Fibroblast of lung (primary cell): ENCODE data around the gene SGPP2. TPM values are rescaled to one million over a fixed set of nuclear protein-coding genes. Genes with fewer than 3 reads are reported as not detected.
A peak's percentile ranks its signal among the peaks of the same experiment; 100 is the strongest.

Experiments
- DNase-seq, 2 donors: peaks; one replicate each; pipeline versions ENCODE4 v3.0.0 to v3.0.0-alpha.2; 2010; ENCODE audit warnings: low read depth in 2 of 2
- H2AFZ ChIP-seq: 2 replicates; pipeline ENCODE4 v1.5.1; 2012; ENCODE audit warnings: low read length, control low read depth, inconsistent platforms
- H3K27ac ChIP-seq: 2 replicates; pipeline ENCODE4 v1.5.1; 2011; ENCODE audit warnings: low read length, control low read depth; ENCODE audit not compliant: insufficient read depth
- H3K27me3 ChIP-seq: 2 replicates; pipeline ENCODE4 v1.5.1; 2011; ENCODE audit warnings: mild to moderate bottlenecking, low read length; ENCODE audit not compliant: control insufficient read depth, insufficient read depth
- H3K36me3 ChIP-seq: 2 replicates; pipeline ENCODE4 v1.5.1; 2011; ENCODE audit warnings: low read length; ENCODE audit not compliant: control insufficient read depth, insufficient read depth
- H3K4me1 ChIP-seq: 2 replicates; pipeline ENCODE4 v1.5.1; 2011; ENCODE audit warnings: low read length; ENCODE audit not compliant: control insufficient read depth, insufficient read depth; ENCODE audit errors: extremely low read depth
- H3K4me2 ChIP-seq: 2 replicates; pipeline ENCODE4 v1.5.1; 2011; ENCODE audit warnings: low read length, control low read depth; ENCODE audit not compliant: insufficient read depth; ENCODE audit errors: extremely low read depth
- H3K4me3 ChIP-seq, 4 experiments: fragments of 200-600 bp in 1 of 4; sonication (generic) in 1 of 4; replicated peaks in 1 of 4; 2 replicates each; pipeline ENCODE4 v1.5.1; 2011 to 2016; ENCODE audit warnings: low read length in 4 of 4, low read depth in 3 of 4, mild to moderate bottlenecking in 3 of 4, control low read depth in 2 of 4, inconsistent platforms in 1 of 4, mixed read lengths in 1 of 4; ENCODE audit not compliant: insufficient read depth in 1 of 4; ENCODE audit errors: control extremely low read depth in 1 of 4
- H3K79me2 ChIP-seq: 2 replicates; pipeline ENCODE4 v1.5.1; 2012; ENCODE audit warnings: mild to moderate bottlenecking, low read length, inconsistent platforms; ENCODE audit not compliant: control insufficient read depth, insufficient read depth
- H3K9ac ChIP-seq: 2 replicates; pipeline ENCODE4 v1.5.1; 2011; ENCODE audit warnings: mild to moderate bottlenecking, low read length, control low read depth; ENCODE audit not compliant: insufficient read depth
- H3K9me3 ChIP-seq: 2 replicates; pipeline ENCODE4 v1.5.1; 2012; ENCODE audit warnings: low read depth, low read length; ENCODE audit not compliant: control insufficient read depth, insufficient read depth
- H4K20me1 ChIP-seq: 2 replicates; pipeline ENCODE4 v1.5.1; 2011; ENCODE audit warnings: low read length; ENCODE audit not compliant: control insufficient read depth, insufficient read depth; ENCODE audit errors: extremely low read depth
- CTCF ChIP-seq, 2 donors: IDR thresholded peaks in 1 of 2; conservative IDR thresholded peaks in 1 of 2; 1 replicate in 1 of 2; 2 replicates in 1 of 2; pipeline ENCODE4 v1.5.1; 2011 to 2012; ENCODE audit warnings: low read length in 2 of 2, control low read depth in 1 of 2, inconsistent platforms in 1 of 2, low read depth in 1 of 2, mild to moderate bottlenecking in 1 of 2
- EZH2 ChIP-seq: IDR thresholded peaks from 2 replicates; pipeline ENCODE4 v1.5.1; 2012; ENCODE audit warnings: low read length, control low read depth, mild to moderate bottlenecking; ENCODE audit errors: missing control alignments
- polyA plus RNA-seq, 2 donors: library from polyadenylated mRNA; depleted of rRNA in 1 of 2; stranded (reverse) in 1 of 2; unstranded in 1 of 2; fragments of >200 nt; gene quantifications; 2 replicates each; pipeline ENCODE4 v1.2.1, GENCODE V29; 2011 to 2012; ENCODE audit warnings: missing spikeins in 1 of 2
- total RNA-seq: library from RNA; depleted of rRNA; stranded (reverse); fragments of >200 nt; gene quantifications from 2 replicates; pipeline ENCODE4 v1.2.1, GENCODE V29; 2014

Gene SGPP2
- total and polyA plus RNA-seq, 2 donors (not counting 1 experiment from before 2014, with no cell fraction given) = not detected

- TF ChIP-seq CTCF (conservative IDR thresholded peaks at IDR 0.05 in 1 of 2, IDR thresholded peaks at IDR 0.05 in 1 of 2; ENCODE audit: low read depth in 1 of 2, low read length in 2 of 2) (no peak), EZH2 (no peak)
- Histone ChIP-seq H3K36me3 (no peaks in the 10 kb centered on the region), H3K27ac (no peak overlapping the region), H2AFZ (no peak overlapping the region), H3K79me2 (no peaks in the 10 kb centered on the region), H3K4me2 (no peak overlapping the region), H3K27me3 (no peaks in the 10 kb centered on the region), H3K4me3 (no peak overlapping the region), H3K4me1 (no peaks in the 10 kb centered on the region), H4K20me1 (no peaks in the 10 kb centered on the region), H3K9me3 (no peaks in the 10 kb centered on the region), H3K9ac (no peak overlapping the region)
- no peak for DNase-seq
Measured at GRCh38 chr2:222436040-222436413, 11.7 kb downstream of the SGPP2 start.

- H3K9ac ChIP-seq = no peak overlapping the region
- H3K9me3 ChIP-seq = no peaks in the 10 kb centered on the region
- H3K27ac ChIP-seq = no peak overlapping the region
- H2AFZ ChIP-seq = no peak overlapping the region
- no peaks in the 10 kb centered on the region for H4K20me1 ChIP-seq
- DNase-seq = no peak
- no peaks in the 10 kb centered on the region for H3K27me3 ChIP-seq
- no peak overlapping the region for H3K4me3 ChIP-seq
- no peaks in the 10 kb centered on the region for H3K79me2 ChIP-seq
- no peak overlapping the region for H3K4me2 ChIP-seq
- no peaks in the 10 kb centered on the region for H3K36me3 ChIP-seq
- no peak for TF ChIP-seq EZH2
- no peak for TF ChIP-seq CTCF (conservative IDR thresholded peaks at IDR 0.05 in 1 of 2, IDR thresholded peaks at IDR 0.05 in 1 of 2; ENCODE audit: low read depth in 1 of 2, low read length in 2 of 2)
- no peaks in the 10 kb centered on the region for H3K4me1 ChIP-seq
Measured at GRCh38 chr2:222439692-222440091, 15.3 kb downstream of the SGPP2 start.

GRCh38 chr2:222440673-222441422, 16.5 kb downstream of the SGPP2 start:
- H3K79me2 ChIP-seq = no peaks in the 10 kb centered on the region
- peak; percentile 84 to 93 for DNase-seq
- no peak overlapping the region for H3K9ac ChIP-seq
- no peaks in the 10 kb centered on the region for H3K4me1 ChIP-seq
- H3K9me3 ChIP-seq = no peaks in the 10 kb centered on the region
- no peak overlapping the region for H2AFZ ChIP-seq
- H3K27ac ChIP-seq = no peak overlapping the region
- no peaks in the 10 kb centered on the region for H3K36me3 ChIP-seq
- TF ChIP-seq CTCF (conservative IDR thresholded peaks at IDR 0.05 in 1 of 2, IDR thresholded peaks at IDR 0.05 in 1 of 2; ENCODE audit: low read depth in 1 of 2, low read length in 2 of 2) (no peak), EZH2 (no peak)
- no peaks in the 10 kb centered on the region for H4K20me1 ChIP-seq
- H3K4me2 ChIP-seq = no peak overlapping the region
- H3K27me3 ChIP-seq = no peaks in the 10 kb centered on the region
- no peak overlapping the region for H3K4me3 ChIP-seq
